ENCODE data around the gene OR10AD1. TPM values are rescaled to one million over a fixed set of nuclear protein-coding genes. Genes with fewer than 3 reads are reported as not detected.
"Not testable (repeated sequence)": the region's sequence is repeated elsewhere in the genome, so short reads cannot be mapped to it uniquely, and the experiment has no call there.

Gene OR10AD1
- total RNA-seq, 4 donors from 2014 or later = not detected

DNA sequence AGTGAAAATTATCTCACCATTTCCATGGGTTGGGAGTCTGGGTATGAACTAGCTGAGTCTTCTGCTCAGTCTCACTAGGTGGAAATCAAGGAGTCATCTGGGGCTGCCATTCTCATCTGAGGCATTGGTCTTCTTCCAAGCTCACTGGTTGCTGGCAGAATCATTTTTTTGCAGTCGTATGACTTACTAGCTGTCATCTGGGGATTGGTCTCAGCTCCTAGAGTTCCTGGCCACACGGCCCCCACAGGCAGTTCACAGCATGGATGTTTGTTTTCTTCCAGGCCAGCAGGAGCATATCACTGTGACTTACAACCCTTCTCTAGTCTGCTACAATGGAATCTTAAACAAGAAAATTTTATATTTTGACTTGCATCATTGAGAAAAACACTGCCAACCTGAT, 18.6 kb upstream of the OR10AD1 start:
- in situ Hi-C loops (cut with MboI; ENCODE audit: low sequenced_read_pairs in 4 of 4) = no loop called here
- DNase-seq (no peak), ATAC-seq (no peak)
- H3K27ac ChIP-seq = no peak overlapping the region
- intact Hi-C loops (cut with DNase I; ENCODE audit: low total_unique reads) = no loop called here
- H3K27me3 ChIP-seq = no peaks in the 10 kb centered on the region
- H3K4me1 ChIP-seq = no peaks in the 10 kb centered on the region
- no peak for TF ChIP-seq POLR2A (IDR thresholded peaks at IDR 0.05)
- TF ChIP-seq, protein P1, sequence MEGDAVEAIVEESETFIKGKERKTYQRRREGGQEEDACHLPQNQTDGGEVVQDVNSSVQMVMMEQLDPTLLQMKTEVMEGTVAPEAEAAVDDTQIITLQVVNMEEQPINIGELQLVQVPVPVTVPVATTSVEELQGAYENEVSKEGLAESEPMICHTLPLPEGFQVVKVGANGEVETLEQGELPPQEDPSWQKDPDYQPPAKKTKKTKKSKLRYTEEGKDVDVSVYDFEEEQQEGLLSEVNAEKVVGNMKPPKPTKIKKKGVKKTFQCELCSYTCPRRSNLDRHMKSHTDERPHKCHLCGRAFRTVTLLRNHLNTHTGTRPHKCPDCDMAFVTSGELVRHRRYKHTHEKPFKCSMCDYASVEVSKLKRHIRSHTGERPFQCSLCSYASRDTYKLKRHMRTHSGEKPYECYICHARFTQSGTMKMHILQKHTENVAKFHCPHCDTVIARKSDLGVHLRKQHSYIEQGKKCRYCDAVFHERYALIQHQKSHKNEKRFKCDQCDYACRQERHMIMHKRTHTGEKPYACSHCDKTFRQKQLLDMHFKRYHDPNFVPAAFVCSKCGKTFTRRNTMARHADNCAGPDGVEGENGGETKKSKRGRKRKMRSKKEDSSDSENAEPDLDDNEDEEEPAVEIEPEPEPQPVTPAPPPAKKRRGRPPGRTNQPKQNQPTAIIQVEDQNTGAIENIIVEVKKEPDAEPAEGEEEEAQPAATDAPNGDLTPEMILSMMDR (IDR thresholded peaks at IDR 0.05 in 4 of 5, conservative IDR thresholded peaks at IDR 0.05 in 1 of 5) = no peak
- H3K36me3 ChIP-seq = no peaks in the 10 kb centered on the region
- H3K9me3 ChIP-seq = no peaks in the 10 kb centered on the region
- no peak overlapping the region for H3K4me3 ChIP-seq

GRCh38 chr12:48220701-48221100, 17.6 kb upstream of the OR10AD1 start:
- no peaks in the 10 kb centered on the region for H3K9me3 ChIP-seq
- no peak for ATAC-seq
- H3K27me3 ChIP-seq = no peaks in the 10 kb centered on the region
- H3K36me3 ChIP-seq = no peaks in the 10 kb centered on the region
- DNase-seq = no peak
- intact Hi-C loops (cut with DNase I; ENCODE audit: low total_unique reads) = no loop called here
- in situ Hi-C loops (cut with MboI; ENCODE audit: low sequenced_read_pairs in 4 of 4) = no loop called here
- no peaks in the 10 kb centered on the region for H3K4me1 ChIP-seq
- TF ChIP-seq, protein P1 (IDR thresholded peaks at IDR 0.05 in 4 of 5, conservative IDR thresholded peaks at IDR 0.05 in 1 of 5) = no peak
- no peak overlapping the region for H3K4me3 ChIP-seq
- H3K27ac ChIP-seq = no peak overlapping the region

- no peak for TF ChIP-seq POLR2A (IDR thresholded peaks at IDR 0.05)
- TF ChIP-seq, protein P1 (IDR thresholded peaks at IDR 0.05 in 4 of 5, conservative IDR thresholded peaks at IDR 0.05 in 1 of 5) = no peak
- ATAC-seq = no peak
Observed at GRCh38 chr12:48219631-48220030, 16.5 kb upstream of the OR10AD1 start.

DNA sequence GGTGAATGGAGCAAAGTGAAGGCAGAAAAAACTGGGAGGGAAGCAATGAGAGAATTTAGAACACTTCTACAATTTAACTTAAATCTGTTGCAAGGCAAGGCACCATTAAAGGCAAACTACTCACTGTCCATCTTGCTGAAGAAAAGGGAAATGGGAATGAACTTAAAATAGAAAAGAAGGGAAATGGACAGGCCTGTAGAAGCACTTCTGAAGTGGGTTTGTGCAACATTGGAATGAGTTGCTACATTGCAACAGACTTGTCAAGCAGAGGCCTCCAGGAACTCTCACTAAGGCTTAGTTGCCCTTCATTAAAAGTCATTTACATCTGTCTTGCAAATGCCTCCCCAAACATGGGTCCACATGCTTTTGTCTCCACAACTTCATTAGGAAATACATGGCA, 13.7 kb upstream of the OR10AD1 start:
- ATAC-seq = peak in 1 of 2 donors; percentile 41
- in situ Hi-C loops (cut with MboI; ENCODE audit: low sequenced_read_pairs in 4 of 4) (no loop called here), intact Hi-C loops (cut with DNase I; ENCODE audit: low total_unique reads) (no loop called here)
- no peaks in the 10 kb centered on the region for H3K4me1 ChIP-seq
- H3K36me3 ChIP-seq = no peaks in the 10 kb centered on the region
- no peak overlapping the region for H3K27ac ChIP-seq
- DNase-seq = no peak
- H3K9me3 ChIP-seq = no peaks in the 10 kb centered on the region
- no peak overlapping the region for H3K4me3 ChIP-seq
- no peaks in the 10 kb centered on the region for H3K27me3 ChIP-seq
- TF ChIP-seq POLR2A (IDR thresholded peaks at IDR 0.05) = no peak
- TF ChIP-seq, protein P1 (IDR thresholded peaks at IDR 0.05 in 4 of 5, conservative IDR thresholded peaks at IDR 0.05 in 1 of 5) = no peak

More at GRCh38 chr12:48219631-48220030, 16.5 kb upstream of the OR10AD1 start:
- Histone ChIP-seq H3K27ac (no peak overlapping the region), H3K4me1 (no peaks in the 10 kb centered on the region), H3K4me3 (no peak overlapping the region), H3K27me3 (no peaks in the 10 kb centered on the region), H3K36me3 (no peaks in the 10 kb centered on the region), H3K9me3 (no peaks in the 10 kb centered on the region)
- in situ Hi-C loops (cut with MboI; ENCODE audit: low sequenced_read_pairs in 4 of 4) = no loop called here
- DNase-seq = no peak
- intact Hi-C loops (cut with DNase I; ENCODE audit: low total_unique reads) = no loop called here

DNA sequence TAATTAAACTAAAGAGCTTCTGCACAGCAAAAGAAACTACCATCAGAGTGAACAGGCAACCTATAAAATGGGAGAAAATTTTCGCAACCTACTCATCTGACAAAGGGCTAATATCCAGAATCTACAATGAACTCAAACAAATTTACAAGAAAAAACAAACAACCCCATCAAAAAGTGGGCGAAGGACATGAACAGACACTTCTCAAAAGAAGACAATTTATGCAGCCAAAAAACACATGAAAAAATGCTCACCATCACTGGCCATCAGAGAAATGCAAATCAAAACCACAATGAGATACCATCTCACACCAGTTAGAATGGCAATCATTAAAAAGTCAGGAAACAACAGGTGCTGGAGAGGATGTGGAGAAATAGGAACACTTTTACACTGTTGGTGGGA, 6.4 kb upstream of the OR10AD1 start:
- H3K27ac ChIP-seq; intact Hi-C loops (cut with DNase I; ENCODE audit: low total_unique reads); H3K9me3 ChIP-seq; H3K4me1 ChIP-seq; DNase-seq; in situ Hi-C loops (cut with MboI; ENCODE audit: low sequenced_read_pairs in 4 of 4); H3K4me3 ChIP-seq; H3K27me3 ChIP-seq; ATAC-seq: not testable (repeated sequence)
- H3K36me3 ChIP-seq = peaks cover 0 to 23% of the 10 kb centered on the region in 2 donors
